GM21390 (cell line): ENCODE data around the gene KLF13.

Experiments used
- ATAC-seq: cut with Tn5 transposase; IDR thresholded peaks from one replicate; pipeline ENCODE4 v1.9.1; 2021; ENCODE audit not compliant: unreplicated experiment

Gene KLF13

GRCh38 chr15:31377030-31377429, 50.4 kb downstream of the KLF13 start:
- no peak for ATAC-seq

GRCh38 chr15:31378363-31378903, 51.8 kb downstream of the KLF13 start:
- no peak for ATAC-seq

DNA sequence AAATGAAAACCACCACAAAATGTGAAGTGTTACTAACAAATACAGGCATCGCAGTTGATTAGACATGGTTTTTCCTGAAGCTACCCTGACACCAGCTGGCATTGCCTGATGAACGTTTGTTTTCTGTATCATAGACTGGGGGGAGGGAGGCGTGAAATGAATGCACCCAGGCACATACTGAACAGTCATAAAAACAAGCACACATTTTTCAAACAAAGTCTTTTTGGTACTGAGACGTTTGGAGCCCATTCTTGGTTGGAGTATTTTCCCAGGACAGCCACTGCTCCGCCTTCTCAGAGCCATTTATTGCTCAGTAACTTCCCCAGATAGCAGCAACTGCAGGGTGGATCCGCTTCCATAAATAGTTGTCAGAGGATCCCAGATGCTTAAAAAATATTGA, 52.4 kb downstream of the KLF13 start:
- ATAC-seq = no peak

- no peak for ATAC-seq
Observed at GRCh38 chr15:31379577-31379976, 52.9 kb downstream of the KLF13 start.

DNA sequence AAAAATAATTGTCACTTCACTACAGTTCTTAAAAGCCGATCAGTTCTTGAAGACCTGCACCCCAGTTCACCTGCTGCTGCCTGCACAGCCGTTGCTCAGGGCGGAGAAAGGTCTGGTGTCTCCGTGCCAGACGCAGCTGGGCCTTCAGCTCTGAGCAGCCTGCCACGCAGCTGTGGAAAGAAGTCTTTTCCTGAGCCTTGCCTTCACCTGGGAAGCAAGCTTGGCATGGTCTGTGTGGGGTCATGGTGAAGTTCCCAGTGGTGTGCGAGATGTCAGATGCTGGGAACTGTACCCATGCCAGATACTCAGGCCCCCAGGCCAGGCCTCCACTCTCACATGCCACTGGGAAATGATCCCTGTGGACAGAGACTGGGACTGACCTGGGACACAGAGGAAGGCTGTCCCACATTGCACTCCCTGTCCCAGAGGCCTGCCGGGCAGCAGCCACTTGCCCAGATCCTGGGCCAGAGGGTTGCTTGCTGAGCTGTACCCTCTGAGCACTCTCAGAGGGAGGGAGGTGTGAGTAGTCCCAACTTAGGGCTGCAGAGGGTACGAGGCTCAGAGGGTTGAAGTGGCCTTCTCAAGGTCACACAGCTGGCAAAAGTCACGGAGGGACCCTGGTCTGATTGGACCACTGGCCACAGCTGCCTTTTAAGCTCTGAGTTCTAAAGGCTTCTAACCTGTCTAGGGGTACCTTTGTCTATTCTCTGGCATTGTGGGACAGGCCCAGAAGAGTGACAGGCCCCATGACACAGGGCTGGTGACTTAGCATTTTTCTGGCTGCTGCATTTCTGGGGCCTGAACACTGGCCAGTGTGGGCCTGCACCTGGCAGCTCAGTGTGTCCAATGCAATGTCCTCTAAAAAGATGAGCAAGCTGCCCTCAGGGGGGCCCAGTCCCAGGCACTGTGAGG, 55.4 kb downstream of the KLF13 start:
- no peak for ATAC-seq

- no peak for ATAC-seq
Observed at GRCh38 chr15:31382713-31383045, 56.0 kb downstream of the KLF13 start.

DNA sequence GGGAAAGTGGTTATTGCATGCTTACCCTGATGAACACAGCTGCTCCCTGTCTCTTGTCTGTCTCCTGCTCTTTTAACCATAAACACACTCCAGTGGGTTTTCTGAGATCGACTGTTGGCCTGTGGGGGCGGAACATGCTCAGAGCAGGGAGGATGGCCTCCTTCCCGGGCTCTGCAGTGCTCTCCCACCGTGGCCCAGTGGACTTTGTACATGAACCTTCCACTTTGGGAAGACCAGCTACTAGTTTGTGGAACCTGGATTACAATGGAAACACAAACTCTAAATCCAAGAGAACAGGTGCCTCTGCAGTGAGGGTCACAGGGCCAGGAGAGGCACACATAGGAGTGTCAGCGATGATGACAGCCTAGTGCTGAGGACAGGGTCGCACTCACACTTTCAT, 56.5 kb downstream of the KLF13 start:
- ATAC-seq = no peak

GRCh38 chr15:31384568-31384967, 57.9 kb downstream of the KLF13 start:
- no peak for ATAC-seq

GRCh38 chr15:31385736-31386135, 59.1 kb downstream of the KLF13 start:
- no peak for ATAC-seq

GRCh38 chr15:31387092-31387478, 60.5 kb downstream of the KLF13 start:
- no peak for ATAC-seq

GRCh38 chr15:31387479-31388118, 61.0 kb downstream of the KLF13 start:
- ATAC-seq = no peak

- no peak for ATAC-seq
Observed at GRCh38 chr15:31389576-31389975, 62.9 kb downstream of the KLF13 start.

- no peak for ATAC-seq
Observed at GRCh38 chr15:31390029-31390428, 63.4 kb downstream of the KLF13 start.

DNA sequence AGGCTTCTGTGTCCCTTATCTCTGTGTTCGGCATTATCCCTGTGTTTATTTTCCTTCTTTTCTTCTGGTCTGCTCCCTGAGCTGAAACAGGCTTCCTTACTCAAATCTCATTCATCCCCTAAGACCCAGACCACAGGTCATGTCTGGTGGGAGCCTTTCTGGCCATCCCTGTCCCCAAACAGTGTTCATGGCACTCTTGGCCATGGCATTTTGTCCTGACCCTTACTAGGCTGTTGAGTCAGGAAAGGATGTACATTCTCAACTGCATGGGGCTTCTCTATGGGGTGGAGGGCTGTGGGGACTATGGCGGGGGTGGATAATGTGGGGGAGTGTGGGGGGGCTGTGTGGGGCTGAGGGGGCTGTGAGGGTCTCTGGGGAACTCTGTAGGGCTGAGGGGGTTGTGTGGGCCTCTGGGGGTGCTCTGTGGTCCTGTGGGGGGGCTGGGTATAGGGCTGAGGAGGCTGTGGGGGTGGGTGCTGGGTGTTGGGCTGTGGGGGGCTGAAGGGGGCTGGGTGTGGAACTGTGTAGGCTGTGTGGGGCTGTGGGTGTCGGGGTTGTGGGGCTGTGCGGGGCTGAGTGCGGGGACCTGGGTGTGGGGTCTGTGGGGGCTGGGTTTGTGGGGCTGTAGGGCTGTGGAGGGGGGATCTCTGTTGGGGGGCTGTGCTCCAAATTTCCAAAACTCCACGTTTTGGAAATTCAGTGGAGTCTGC, 64.3 kb downstream of the KLF13 start:
- no peak for ATAC-seq

DNA sequence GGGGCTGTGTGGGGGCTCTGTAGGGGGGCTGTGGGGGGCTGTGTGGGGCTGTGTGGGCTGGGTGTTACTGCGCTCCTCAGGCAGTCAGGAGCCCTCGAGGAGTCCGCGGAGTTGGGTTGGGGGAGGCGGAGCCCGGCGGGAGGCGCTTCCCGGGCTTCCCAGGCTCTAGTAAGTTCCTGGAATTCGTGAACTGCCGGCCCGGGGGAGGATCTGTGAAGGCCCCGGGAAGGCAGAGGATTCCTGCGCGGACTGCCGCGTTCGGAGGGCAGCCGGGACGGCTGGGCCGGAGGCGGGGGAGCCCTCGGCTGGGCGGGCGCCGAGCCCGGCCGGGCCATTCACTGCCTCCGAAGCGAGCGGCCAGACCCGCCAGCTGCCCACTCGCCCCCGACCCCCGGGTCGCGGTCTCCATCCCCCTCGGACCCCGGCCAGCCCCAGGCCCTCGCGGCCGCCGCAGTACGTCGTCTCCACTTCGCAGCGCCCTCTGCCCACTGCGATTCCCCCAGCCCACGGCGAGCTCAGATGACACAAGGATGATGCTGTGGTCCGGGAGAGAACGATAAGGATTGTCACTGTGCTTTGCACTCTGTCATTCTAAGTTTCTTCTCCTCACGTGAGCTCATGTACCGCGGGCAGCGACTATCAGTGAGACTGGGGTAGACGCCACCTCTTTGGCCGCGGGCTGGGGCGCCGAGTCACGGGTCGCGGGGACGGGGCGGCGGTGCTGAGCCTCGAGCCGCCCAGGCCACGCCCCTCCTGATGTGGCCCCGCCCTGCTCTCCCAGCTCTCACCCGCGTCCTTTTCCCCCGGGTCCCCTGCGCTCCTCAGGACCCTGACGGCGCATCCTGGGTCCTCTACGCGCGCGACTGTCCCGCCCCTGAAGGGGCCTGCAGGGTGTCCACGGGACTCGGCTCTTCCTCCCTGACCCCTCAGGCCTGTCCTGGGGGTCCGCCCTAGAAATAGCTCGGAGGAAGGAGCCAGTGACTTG, 65.3 kb downstream of the KLF13 start:
- ATAC-seq = peak; percentile 86

- no peak for ATAC-seq
Observed at GRCh38 chr15:31392761-31393401, 66.2 kb downstream of the KLF13 start.

DNA sequence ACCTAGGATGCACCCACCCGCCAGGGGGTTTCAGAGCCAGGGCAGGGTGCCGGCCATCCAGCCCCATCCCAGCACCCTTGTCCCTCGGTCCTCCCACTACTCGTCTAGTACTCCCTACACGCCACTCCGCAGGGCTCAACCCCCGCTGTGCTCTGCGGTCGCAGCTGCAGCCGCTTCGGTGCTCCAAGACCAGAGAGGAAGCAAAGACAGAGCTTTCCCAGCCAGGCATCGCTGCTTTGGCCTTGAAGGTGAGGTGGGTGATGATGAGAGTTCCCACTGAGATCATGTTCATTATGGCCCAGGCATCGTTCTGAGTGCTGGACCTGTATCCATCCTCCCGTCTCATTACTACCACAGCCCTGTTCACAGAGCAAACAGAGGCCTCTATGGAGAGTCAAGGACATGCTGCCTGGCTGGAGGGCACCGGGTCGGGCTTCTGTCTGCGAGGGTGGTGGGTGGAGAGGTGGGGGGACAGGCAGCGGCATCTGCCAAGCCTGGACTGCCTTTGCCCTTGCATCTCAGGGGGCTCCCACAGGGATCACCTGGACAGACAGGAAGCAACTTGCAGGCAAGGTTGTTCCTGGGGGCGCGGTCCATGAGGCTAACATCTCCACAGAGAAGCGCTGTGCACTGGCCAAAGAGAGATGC, 66.9 kb downstream of the KLF13 start:
- no peak for ATAC-seq

- no peak for ATAC-seq
Observed at GRCh38 chr15:31396881-31397560, 70.4 kb downstream of the KLF13 start.
